A673 (cell line): Measurements from ENCODE around the gene HACD4.

ENCODE experiments used
- EZH2 ChIP-seq: fragments of 200-600 bp; sonication (generic); IDR thresholded peaks from 2 replicates; pipeline ENCODE4 v1.6.1; 2017; ENCODE audit warnings: borderline replicate concordance, low read depth, mild to moderate bottlenecking, mixed read lengths, antibody characterized with exemption, low read length; ENCODE audit not compliant: poor library complexity, severe bottlenecking
- TF ChIP-seq, protein P1 (sequence below): fragments of 300-800, 200-600 bp; sonication (generic); conservative IDR thresholded peaks from 2 replicates; pipeline ENCODE4 v1.5.1; 2017; ENCODE audit warnings: low read depth, mild to moderate bottlenecking, antibody characterized with exemption, low read length, moderate library complexity, mixed read lengths

DNA sequence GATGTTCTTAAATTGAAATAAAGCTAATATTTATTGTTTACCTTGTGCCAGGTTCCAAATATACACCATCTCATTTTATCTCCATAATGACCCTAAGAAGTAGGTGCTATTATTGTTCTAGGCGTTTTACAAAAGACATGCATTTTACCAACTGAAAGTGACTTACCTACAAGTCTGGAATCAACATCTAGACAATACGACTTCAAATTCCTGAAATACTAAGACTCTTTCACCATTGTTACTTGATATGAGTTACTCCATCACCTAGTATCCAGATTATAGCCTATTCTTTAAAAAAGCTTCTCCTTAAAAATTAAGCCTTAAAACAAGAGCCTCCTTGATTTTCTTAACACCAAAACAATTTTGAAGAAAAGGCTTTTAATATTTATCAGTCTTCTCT is 13.3 kb downstream of the HACD4 start:
- TF ChIP-seq, protein P1, sequence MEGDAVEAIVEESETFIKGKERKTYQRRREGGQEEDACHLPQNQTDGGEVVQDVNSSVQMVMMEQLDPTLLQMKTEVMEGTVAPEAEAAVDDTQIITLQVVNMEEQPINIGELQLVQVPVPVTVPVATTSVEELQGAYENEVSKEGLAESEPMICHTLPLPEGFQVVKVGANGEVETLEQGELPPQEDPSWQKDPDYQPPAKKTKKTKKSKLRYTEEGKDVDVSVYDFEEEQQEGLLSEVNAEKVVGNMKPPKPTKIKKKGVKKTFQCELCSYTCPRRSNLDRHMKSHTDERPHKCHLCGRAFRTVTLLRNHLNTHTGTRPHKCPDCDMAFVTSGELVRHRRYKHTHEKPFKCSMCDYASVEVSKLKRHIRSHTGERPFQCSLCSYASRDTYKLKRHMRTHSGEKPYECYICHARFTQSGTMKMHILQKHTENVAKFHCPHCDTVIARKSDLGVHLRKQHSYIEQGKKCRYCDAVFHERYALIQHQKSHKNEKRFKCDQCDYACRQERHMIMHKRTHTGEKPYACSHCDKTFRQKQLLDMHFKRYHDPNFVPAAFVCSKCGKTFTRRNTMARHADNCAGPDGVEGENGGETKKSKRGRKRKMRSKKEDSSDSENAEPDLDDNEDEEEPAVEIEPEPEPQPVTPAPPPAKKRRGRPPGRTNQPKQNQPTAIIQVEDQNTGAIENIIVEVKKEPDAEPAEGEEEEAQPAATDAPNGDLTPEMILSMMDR: no peak
- no peak for TF ChIP-seq EZH2
